Fibroblast of lung (primary cell): ENCODE measurements around the gene FBXO41. TPM values are rescaled to one million over a fixed set of nuclear protein-coding genes. Genes with fewer than 3 reads are reported as not detected.
A peak's percentile ranks its signal among the peaks of the same experiment; 100 is the strongest.

Experiments
- DNase-seq, 2 donors: peaks; one replicate each; pipeline versions ENCODE4 v3.0.0 to v3.0.0-alpha.2; 2010; ENCODE audit warnings: low read depth in 2 of 2
- H2AFZ ChIP-seq: 2 replicates; pipeline ENCODE4 v1.5.1; 2012; ENCODE audit warnings: low read length, control low read depth, inconsistent platforms
- H3K27ac ChIP-seq: 2 replicates; pipeline ENCODE4 v1.5.1; 2011; ENCODE audit warnings: low read length, control low read depth; ENCODE audit not compliant: insufficient read depth
- H3K27me3 ChIP-seq: 2 replicates; pipeline ENCODE4 v1.5.1; 2011; ENCODE audit warnings: mild to moderate bottlenecking, low read length; ENCODE audit not compliant: control insufficient read depth, insufficient read depth
- H3K36me3 ChIP-seq: 2 replicates; pipeline ENCODE4 v1.5.1; 2011; ENCODE audit warnings: low read length; ENCODE audit not compliant: control insufficient read depth, insufficient read depth
- H3K4me1 ChIP-seq: 2 replicates; pipeline ENCODE4 v1.5.1; 2011; ENCODE audit warnings: low read length; ENCODE audit not compliant: control insufficient read depth, insufficient read depth; ENCODE audit errors: extremely low read depth
- H3K4me2 ChIP-seq: 2 replicates; pipeline ENCODE4 v1.5.1; 2011; ENCODE audit warnings: low read length, control low read depth; ENCODE audit not compliant: insufficient read depth; ENCODE audit errors: extremely low read depth
- H3K4me3 ChIP-seq, 4 experiments: fragments of 200-600 bp in 1 of 4; sonication (generic) in 1 of 4; replicated peaks in 1 of 4; 2 replicates each; pipeline ENCODE4 v1.5.1; 2011 to 2016; ENCODE audit warnings: low read length in 4 of 4, low read depth in 3 of 4, mild to moderate bottlenecking in 3 of 4, control low read depth in 2 of 4, inconsistent platforms in 1 of 4, mixed read lengths in 1 of 4; ENCODE audit not compliant: insufficient read depth in 1 of 4; ENCODE audit errors: control extremely low read depth in 1 of 4
- H3K79me2 ChIP-seq: 2 replicates; pipeline ENCODE4 v1.5.1; 2012; ENCODE audit warnings: mild to moderate bottlenecking, low read length, inconsistent platforms; ENCODE audit not compliant: control insufficient read depth, insufficient read depth
- H3K9ac ChIP-seq: 2 replicates; pipeline ENCODE4 v1.5.1; 2011; ENCODE audit warnings: mild to moderate bottlenecking, low read length, control low read depth; ENCODE audit not compliant: insufficient read depth
- H3K9me3 ChIP-seq: 2 replicates; pipeline ENCODE4 v1.5.1; 2012; ENCODE audit warnings: low read depth, low read length; ENCODE audit not compliant: control insufficient read depth, insufficient read depth
- H4K20me1 ChIP-seq: 2 replicates; pipeline ENCODE4 v1.5.1; 2011; ENCODE audit warnings: low read length; ENCODE audit not compliant: control insufficient read depth, insufficient read depth; ENCODE audit errors: extremely low read depth
- CTCF ChIP-seq, 2 donors: IDR thresholded peaks in 1 of 2; conservative IDR thresholded peaks in 1 of 2; 1 replicate in 1 of 2; 2 replicates in 1 of 2; pipeline ENCODE4 v1.5.1; 2011 to 2012; ENCODE audit warnings: low read length in 2 of 2, control low read depth in 1 of 2, inconsistent platforms in 1 of 2, low read depth in 1 of 2, mild to moderate bottlenecking in 1 of 2
- EZH2 ChIP-seq: IDR thresholded peaks from 2 replicates; pipeline ENCODE4 v1.5.1; 2012; ENCODE audit warnings: low read length, control low read depth, mild to moderate bottlenecking; ENCODE audit errors: missing control alignments
- polyA plus RNA-seq, 2 donors: library from polyadenylated mRNA; depleted of rRNA in 1 of 2; stranded (reverse) in 1 of 2; unstranded in 1 of 2; fragments of >200 nt; gene quantifications; 2 replicates each; pipeline ENCODE4 v1.2.1, GENCODE V29; 2011 to 2012; ENCODE audit warnings: missing spikeins in 1 of 2
- total RNA-seq: library from RNA; depleted of rRNA; stranded (reverse); fragments of >200 nt; gene quantifications from 2 replicates; pipeline ENCODE4 v1.2.1, GENCODE V29; 2014

The FBXO41 gene
- total and polyA plus RNA-seq, 2 donors (not counting 1 experiment from before 2014, with no cell fraction given), result 0.51 to 1.2 TPM

- H2AFZ ChIP-seq, result peak within 1 kb of the TSS; percentile 99
- DNase-seq, result peak; percentile 89 to 93
- H3K27ac ChIP-seq, result peak within 1 kb of the TSS; percentile 90
- H3K4me2 ChIP-seq, result peak within 1 kb of the TSS; percentile 100
- H3K36me3 ChIP-seq, result no peaks in the 10 kb centered on the region
- H3K79me2 ChIP-seq, result peaks cover 52% of the 10 kb centered on the region
- peaks cover 8% of the 10 kb centered on the region for H3K4me1 ChIP-seq
- no peaks in the 10 kb centered on the region for H3K27me3 ChIP-seq
- no peaks in the 10 kb centered on the region for H3K9me3 ChIP-seq
- TF ChIP-seq EZH2, result no peak
- no peak for TF ChIP-seq CTCF (conservative IDR thresholded peaks at IDR 0.05 in 1 of 2, IDR thresholded peaks at IDR 0.05 in 1 of 2; ENCODE audit: low read depth in 1 of 2, low read length in 2 of 2)
- H3K4me3 ChIP-seq, result peak within 1 kb of the TSS; percentile 73 to 98 (median 92)
- peak within 1 kb of the TSS; percentile 92 for H3K9ac ChIP-seq
- no peaks in the 10 kb centered on the region for H4K20me1 ChIP-seq
Observed at GRCh38 chr2:73233932-73234832, 50.1 kb downstream of the FBXO41 start, which contains the start of gene CCT7. Gene CCT7, plus strand, starts transcription at chr2:73234308. Its CDS starts 71 bp downstream, at chr2:73234379.

GRCh38 chr2:73233154-73233931 is 50.9 kb downstream of the FBXO41 start, which contains the start of gene PRADC1:
Gene PRADC1, minus strand, starts transcription at chr2:73233239. Its CDS starts 79 bp downstream, at chr2:73233160.
- H3K79me2 ChIP-seq, result peaks cover 44% of the 10 kb centered on the region
- peak within 1 kb of the TSS; percentile 99 for H2AFZ ChIP-seq
- peak within 1 kb of the TSS; percentile 90 for H3K27ac ChIP-seq
- H3K4me3 ChIP-seq, result peak within 1 kb of the TSS; percentile 73 to 98 (median 92)
- H3K4me1 ChIP-seq, result peaks cover 8% of the 10 kb centered on the region
- no peaks in the 10 kb centered on the region for H3K9me3 ChIP-seq
- peak within 1 kb of the TSS; percentile 100 for H3K4me2 ChIP-seq
- H4K20me1 ChIP-seq, result no peaks in the 10 kb centered on the region
- peak within 1 kb of the TSS; percentile 92 for H3K9ac ChIP-seq
- no peaks in the 10 kb centered on the region for H3K27me3 ChIP-seq
- H3K36me3 ChIP-seq, result peaks cover 2% of the 10 kb centered on the region
- peak; percentile 99 to 100 for DNase-seq
- TF ChIP-seq EZH2 (no peak), CTCF (conservative IDR thresholded peaks at IDR 0.05 in 1 of 2, IDR thresholded peaks at IDR 0.05 in 1 of 2; ENCODE audit: low read depth in 1 of 2, low read length in 2 of 2) (no peak)
